HG02943 (cell line): Measurements from ENCODE around the gene CD164L2.

Experiments
- ATAC-seq: cut with Tn5 transposase; IDR thresholded peaks from one replicate; pipeline ENCODE4 v1.9.1; 2021; ENCODE audit warnings: mild to moderate bottlenecking, low read depth, moderate library complexity; ENCODE audit not compliant: unreplicated experiment

Gene CD164L2

GRCh38 chr1:27330786-27331185, 52.3 kb downstream of the CD164L2 start:
- no peak for ATAC-seq
